ENCODE measurements around the gene PRKCA.

PRKCA gene

GRCh38 chr17:66560691-66561090 lies 258.3 kb downstream of the PRKCA start:
- TF ChIP-seq CTCF (IDR thresholded peaks at IDR 0.05; ENCODE audit: control insufficient read depth, extremely low read depth, insufficient read depth), result no peak
- H3K4me3 ChIP-seq (ENCODE audit: low read depth, low read length), result no peak overlapping the region
- no peak for DNase-seq (ENCODE audit: low read depth)

- TF ChIP-seq CTCF (IDR thresholded peaks at IDR 0.05; ENCODE audit: control insufficient read depth, extremely low read depth, insufficient read depth), result no peak
- no peak for DNase-seq (ENCODE audit: low read depth)
- no peak overlapping the region for H3K4me3 ChIP-seq (ENCODE audit: low read depth, low read length)
Observed at GRCh38 chr17:66562119-66562518, 259.7 kb downstream of the PRKCA start.

- TF ChIP-seq CTCF (IDR thresholded peaks at IDR 0.05; ENCODE audit: control insufficient read depth, extremely low read depth, insufficient read depth), result no peak
- DNase-seq (ENCODE audit: low read depth), result no peak
- no peak overlapping the region for H3K4me3 ChIP-seq (ENCODE audit: low read depth, low read length)
Observed at GRCh38 chr17:66564992-66565465, 262.6 kb downstream of the PRKCA start.

- DNase-seq (ENCODE audit: low read depth), result peak; percentile 63
- peak; percentile 87 for TF ChIP-seq CTCF (IDR thresholded peaks at IDR 0.05; ENCODE audit: control insufficient read depth, extremely low read depth, insufficient read depth)
- H3K4me3 ChIP-seq (ENCODE audit: low read depth, low read length), result no peak overlapping the region
Observed at GRCh38 chr17:66567234-66568170, 265.1 kb downstream of the PRKCA start.

GRCh38 chr17:66569572-66569971 lies 267.2 kb downstream of the PRKCA start:
- H3K4me3 ChIP-seq (ENCODE audit: low read depth, low read length), result no peak overlapping the region
- no peak for DNase-seq (ENCODE audit: low read depth)
- TF ChIP-seq CTCF (IDR thresholded peaks at IDR 0.05; ENCODE audit: control insufficient read depth, extremely low read depth, insufficient read depth), result no peak

- peak; percentile 28 for DNase-seq (ENCODE audit: low read depth)
- no peak overlapping the region for H3K4me3 ChIP-seq (ENCODE audit: low read depth, low read length)
- TF ChIP-seq CTCF (IDR thresholded peaks at IDR 0.05; ENCODE audit: control insufficient read depth, extremely low read depth, insufficient read depth), result no peak
Observed at GRCh38 chr17:66570447-66571195, 268.2 kb downstream of the PRKCA start.
